Spleen (tissue), 11 donors: Measurements from ENCODE around the gene HRG. TPM values are rescaled to one million over a fixed set of nuclear protein-coding genes. Genes with fewer than 3 reads are reported as not detected.

ENCODE experiments used
- DNase-seq: peaks from one replicate; pipeline ENCODE4 v3.0.0-alpha.2; 2020
- H3K27ac ChIP-seq, 8 donors: fragments of 200-600 bp; sonication (generic) in 7 of 8; 1 replicate in 4 of 8; 2 replicates in 4 of 8; pipeline versions ENCODE4 v1.5.0 to v1.8.0; 2016 to 2021; ENCODE audit warnings: inconsistent platforms in 4 of 8, mild to moderate bottlenecking in 4 of 8, moderate library complexity in 1 of 8
- H3K27me3 ChIP-seq, 7 donors: fragments of 200-600 bp; sonication (generic) in 6 of 7; replicated peaks in 1 of 7; 1 replicate in 4 of 7; 2 replicates in 3 of 7; pipeline versions ENCODE4 v1.5.0 to v1.8.0; 2016 to 2021; ENCODE audit warnings: inconsistent platforms in 3 of 7, mild to moderate bottlenecking in 1 of 7
- H3K36me3 ChIP-seq, 6 donors: fragments of 200-600 bp; sonication (generic) in 5 of 6; 1 replicate in 4 of 6; 2 replicates in 2 of 6; pipeline versions ENCODE4 v1.5.0 to v1.8.0; 2016 to 2021; ENCODE audit warnings: inconsistent platforms in 2 of 6
- H3K4me1 ChIP-seq, 6 donors: fragments of 200-600 bp; sonication (generic) in 5 of 6; 1 replicate in 3 of 6; 2 replicates in 3 of 6; pipeline versions ENCODE4 v1.5.0 to v1.8.0; 2016 to 2021; ENCODE audit warnings: inconsistent platforms in 3 of 6
- H3K4me3 ChIP-seq, 8 donors: fragments of 200-600 bp; sonication (generic) in 7 of 8; 1 replicate in 4 of 8; 2 replicates in 4 of 8; pipeline versions ENCODE4 v1.5.0 to v1.8.0; 2016 to 2021; ENCODE audit warnings: inconsistent platforms in 4 of 8, mild to moderate bottlenecking in 4 of 8, moderate library complexity in 2 of 8
- H3K9me3 ChIP-seq, 8 donors: fragments of 200-600 bp; sonication (generic) in 7 of 8; 1 replicate in 4 of 8; 2 replicates in 4 of 8; pipeline versions ENCODE4 v1.5.0 to v1.8.0; 2016 to 2021; ENCODE audit warnings: inconsistent platforms in 4 of 8
- CTCF ChIP-seq, 11 experiments: fragments of 200-600 bp in 7 of 11; fragments of 450-650 bp in 4 of 11; sonication (generic) in 4 of 11; IDR thresholded peaks in 8 of 11; conservative IDR thresholded peaks in 3 of 11; 1 replicate in 7 of 11; 2 replicates in 4 of 11; pipeline versions ENCODE4 v1.4.0 to v1.8.0; 2016 to 2021; ENCODE audit warnings: antibody characterized with exemption in 11 of 11, inconsistent platforms in 4 of 11, mild to moderate bottlenecking in 1 of 11
- POLR2A ChIP-seq, 3 donors: fragments of 450-650 bp; IDR thresholded peaks; one replicate each; pipeline ENCODE4 v1.5.1; 2017; ENCODE audit warnings: antibody characterized with exemption in 3 of 3, mild to moderate bottlenecking in 1 of 3
- POLR2AphosphoS5 ChIP-seq, 3 donors: sonication (generic); formaldehyde crosslinking; IDR thresholded peaks; one replicate each; pipeline ENCODE4 v1.5.1; 2017; ENCODE audit warnings: antibody characterized with exemption in 3 of 3
- WGBS, 5 donors: extraction: QIAGEN DNeasy Blood & Tissue Kit in 3 of 5; methylation state at CpG; one replicate each; pipeline versions ENCODE4 v1.1.5 to v1.1.7; 2013 to 2018; 5-methylcytosine and 5-hydroxymethylcytosine counted together
- intact Hi-C: fragments of 100-400 bp; cut with DNase I; formaldehyde crosslinking; loops from one replicate; pipeline ENCODE4 v1.15.0; 2023; ENCODE audit warnings: low total_unique reads
- polyA plus RNA-seq, 3 donors: library from polyadenylated mRNA; stranded (reverse); fragments of 200-250 nt; gene quantifications; one replicate each; pipeline ENCODE4 v1.2.1, GENCODE V29; 2013
- total RNA-seq, 7 donors: library from RNA; depleted of rRNA in 3 of 7; stranded (reverse); fragments of >200 nt in 3 of 7; fragmentation: NEBNext Ultra II Directional in 4 of 7; extraction: Animal tissue kit (Norgen Biotek cat#: 25700) in 4 of 7; gene quantifications; one replicate each; pipeline versions ENCODE4 v1.1.0 to v1.2.1, GENCODE V29; 2016 to 2021
- donor health status: healthy with polysubstance abuse.
- donor health status: DM: no; HTN: no; CAD: no; lungs with moderate emphysema.
- donor health status: DM: no; HTN: no; CAD: no.
- donor health status: Bipolar disorder and iron deficiency.
- donor health status: healthy.
- donor health status: DM: no; HTN: no; CAD: no.
- donor health status: DM: yes; HTN: yes; CAD: no.

The HRG gene
- total and polyA plus RNA-seq, 10 donors, result not detected

GRCh38 chr3:186664119-186664495 lies 1.7 kb upstream of the HRG start:
- intact Hi-C loops, result no loop called here
- no peak overlapping the region for H3K27ac ChIP-seq
- no peak for DNase-seq
- no peak for TF ChIP-seq CTCF (IDR thresholded peaks at IDR 0.05 in 8 of 11, conservative IDR thresholded peaks at IDR 0.05 in 3 of 11)
- no peak for TF ChIP-seq POLR2A (IDR thresholded peaks at IDR 0.05)
- TF ChIP-seq POLR2AphosphoS5 (IDR thresholded peaks at IDR 0.05), result no peak
- H3K27me3 ChIP-seq, result peaks cover 0 to 11% (median 0%) of the 10 kb centered on the region in 7 donors
- no peaks in the 10 kb centered on the region for H3K36me3 ChIP-seq
- H3K4me3 ChIP-seq, result no peak overlapping the region
- H3K4me1 ChIP-seq, result no peaks in the 10 kb centered on the region
- no peaks in the 10 kb centered on the region for H3K9me3 ChIP-seq

- no peak overlapping the region for H3K27ac ChIP-seq
- intact Hi-C loops, result no loop called here
- no peak for DNase-seq
- H3K4me3 ChIP-seq, result no peak overlapping the region
- no peaks in the 10 kb centered on the region for H3K9me3 ChIP-seq
- no peak for TF ChIP-seq POLR2A (IDR thresholded peaks at IDR 0.05)
- no peak for TF ChIP-seq POLR2AphosphoS5 (IDR thresholded peaks at IDR 0.05)
- 54 to 69% (median 65%) methylated on average over 3 to 4 of the region's 4 CpGs for WGBS, 5 donors
- H3K27me3 ChIP-seq, result peaks cover 0 to 11% (median 0%) of the 10 kb centered on the region in 7 donors
- no peaks in the 10 kb centered on the region for H3K4me1 ChIP-seq
- H3K36me3 ChIP-seq, result no peaks in the 10 kb centered on the region
These were observed 1.3 kb upstream of the HRG start for GRCh38 chr3:186664506-186664905.

- Histone ChIP-seq H3K36me3 (no peaks in the 10 kb centered on the region), H3K27me3 (peaks cover 0 to 11% (median 0%) of the 10 kb centered on the region in 7 donors), H3K9me3 (no peaks in the 10 kb centered on the region), H3K27ac (no peak overlapping the region), H3K4me1 (no peaks in the 10 kb centered on the region), H3K4me3 (no peak overlapping the region)
- DNase-seq, result no peak
- TF ChIP-seq POLR2A (IDR thresholded peaks at IDR 0.05), result no peak
- no peak for TF ChIP-seq CTCF (IDR thresholded peaks at IDR 0.05 in 8 of 11, conservative IDR thresholded peaks at IDR 0.05 in 3 of 11)
- no peak for TF ChIP-seq POLR2AphosphoS5 (IDR thresholded peaks at IDR 0.05)
- intact Hi-C loops, result no loop called here
- 72 to 77% (median 75%) methylated on average over 6 of the region's 6 CpGs for WGBS, 5 donors
These were observed 2.6 kb downstream of the HRG start for GRCh38 chr3:186668426-186668825.

- no peaks in the 10 kb centered on the region for H3K4me1 ChIP-seq
- intact Hi-C loops, result no loop called here
- H3K36me3 ChIP-seq, result no peaks in the 10 kb centered on the region
- 69 to 82% (median 78%) methylated on average over 2 of the region's 2 CpGs for WGBS, 5 donors
- H3K27ac ChIP-seq, result no peak overlapping the region
- H3K27me3 ChIP-seq, result peaks cover 0 to 9% (median 0%) of the 10 kb centered on the region in 7 donors
- no peak for TF ChIP-seq CTCF (IDR thresholded peaks at IDR 0.05 in 8 of 11, conservative IDR thresholded peaks at IDR 0.05 in 3 of 11)
- no peak for TF ChIP-seq POLR2A (IDR thresholded peaks at IDR 0.05)
- DNase-seq, result no peak
- H3K9me3 ChIP-seq, result no peaks in the 10 kb centered on the region
- no peak overlapping the region for H3K4me3 ChIP-seq
These were observed 3.7 kb downstream of the HRG start for GRCh38 chr3:186669378-186670084.
